ENCODE results near the gene HSDL1. TPM values are rescaled to one million over a fixed set of nuclear protein-coding genes. Genes with fewer than 3 reads are reported as not detected.

Gene HSDL1
- total RNA-seq, 1 donor from 2014 or later = 31.0 TPM

DNA sequence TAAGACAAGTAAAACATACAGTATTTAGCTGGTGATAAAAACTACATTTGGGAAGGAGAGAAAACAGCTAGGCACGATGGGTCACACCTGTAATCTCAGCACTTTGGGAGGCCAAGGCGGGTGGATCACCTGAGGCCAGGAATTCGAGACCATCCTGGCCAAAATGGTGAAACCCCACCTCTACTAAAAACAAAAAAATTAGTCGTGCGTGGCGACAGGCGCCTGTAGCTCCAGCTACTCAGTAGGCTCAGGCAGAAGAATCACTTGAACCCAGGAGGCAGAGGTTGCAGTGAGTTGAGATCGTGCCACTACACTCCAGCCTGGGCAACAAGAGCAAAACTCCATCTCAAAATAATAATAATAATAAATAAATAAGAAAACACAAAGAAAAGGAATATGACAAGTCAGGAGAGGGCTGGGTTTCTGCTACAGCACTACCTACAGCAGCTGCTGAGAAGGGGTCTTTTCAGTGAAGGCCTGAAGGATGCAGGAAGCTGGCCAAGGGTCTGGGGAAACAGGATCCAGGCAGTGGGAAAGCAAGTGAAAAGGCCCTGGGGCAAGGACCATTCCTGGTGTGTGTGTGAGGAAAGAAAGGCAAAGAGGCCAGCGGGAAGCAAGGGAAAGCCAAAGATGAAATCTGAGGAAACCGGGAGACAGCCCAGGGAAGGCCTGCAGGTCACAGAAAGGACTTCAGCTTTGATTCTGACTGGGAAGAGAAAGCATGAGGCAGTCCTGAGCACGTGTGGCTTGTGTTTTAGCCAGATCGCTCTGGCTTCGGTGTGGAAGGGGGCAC is 38.8 kb downstream of the HSDL1 start:
- Histone ChIP-seq H3K36me3 (peaks cover 22% of the 10 kb centered on the region), H3K27me3 (no peaks in the 10 kb centered on the region), H3K4me1 (peaks cover 9% of the 10 kb centered on the region), H3K4me3 (no peak overlapping the region), H3K27ac (no peak overlapping the region), H3K9me3 (no peaks in the 10 kb centered on the region)
- intact Hi-C loops (cut with DNase I) = no loop called here
- TF ChIP-seq CTCF (IDR thresholded peaks at IDR 0.05) = no peak
- no peak for ATAC-seq
- DNase-seq = no peak

DNA sequence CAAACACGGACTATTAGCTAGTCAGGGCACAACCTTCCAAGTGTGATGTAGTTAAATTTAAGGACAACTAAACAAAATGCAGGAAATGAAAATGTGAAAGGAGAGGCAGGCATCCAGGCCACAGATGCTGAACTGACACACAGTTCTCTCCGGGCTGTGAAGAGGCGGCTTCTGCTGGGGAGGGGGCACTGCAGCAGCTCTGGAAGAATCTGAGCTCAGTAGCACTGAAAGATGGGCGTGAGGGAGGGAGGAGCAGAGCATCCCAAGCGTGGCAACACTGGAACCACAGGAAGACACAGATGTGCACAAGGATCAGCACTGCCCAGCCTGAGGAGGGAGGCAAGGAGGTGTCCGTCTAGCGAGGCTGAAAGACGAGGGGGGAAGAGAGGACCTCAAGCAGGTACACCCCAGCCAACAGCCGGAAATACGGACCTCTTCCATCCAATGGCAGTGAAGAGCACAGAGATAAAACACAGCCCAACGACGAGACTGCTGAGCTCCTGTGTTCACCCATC is 39.6 kb downstream of the HSDL1 start:
- no peak for TF ChIP-seq CTCF (IDR thresholded peaks at IDR 0.05)
- DNase-seq (no peak), ATAC-seq (no peak)
- Histone ChIP-seq H3K4me3 (no peak overlapping the region), H3K4me1 (peaks cover 9% of the 10 kb centered on the region), H3K9me3 (no peaks in the 10 kb centered on the region), H3K27ac (no peak overlapping the region), H3K36me3 (peaks cover 23% of the 10 kb centered on the region), H3K27me3 (no peaks in the 10 kb centered on the region)
- intact Hi-C loops (cut with DNase I) = no loop called here

GRCh38 chr16:84104231-84104630 is 40.7 kb downstream of the HSDL1 start:
- ATAC-seq (no peak), DNase-seq (no peak)
- H3K4me1 ChIP-seq = peaks cover 13% of the 10 kb centered on the region
- H3K4me3 ChIP-seq = no peak overlapping the region
- intact Hi-C loops (cut with DNase I) = no loop called here
- no peak for TF ChIP-seq CTCF (IDR thresholded peaks at IDR 0.05)
- H3K27ac ChIP-seq = no peak overlapping the region
- no peaks in the 10 kb centered on the region for H3K27me3 ChIP-seq
- no peaks in the 10 kb centered on the region for H3K9me3 ChIP-seq
- H3K36me3 ChIP-seq = peaks cover 32% of the 10 kb centered on the region

- ATAC-seq (no peak), DNase-seq (no peak)
- no peak for TF ChIP-seq CTCF (IDR thresholded peaks at IDR 0.05)
- no peaks in the 10 kb centered on the region for H3K27me3 ChIP-seq
- H3K27ac ChIP-seq = no peak overlapping the region
- H3K9me3 ChIP-seq = no peaks in the 10 kb centered on the region
- H3K4me1 ChIP-seq = peaks cover 13% of the 10 kb centered on the region
- H3K4me3 ChIP-seq = no peak overlapping the region
- H3K36me3 ChIP-seq = peaks cover 35% of the 10 kb centered on the region
- intact Hi-C loops (cut with DNase I) = no loop called here
Measured at GRCh38 chr16:84103678-84104077, 41.3 kb downstream of the HSDL1 start.

DNA sequence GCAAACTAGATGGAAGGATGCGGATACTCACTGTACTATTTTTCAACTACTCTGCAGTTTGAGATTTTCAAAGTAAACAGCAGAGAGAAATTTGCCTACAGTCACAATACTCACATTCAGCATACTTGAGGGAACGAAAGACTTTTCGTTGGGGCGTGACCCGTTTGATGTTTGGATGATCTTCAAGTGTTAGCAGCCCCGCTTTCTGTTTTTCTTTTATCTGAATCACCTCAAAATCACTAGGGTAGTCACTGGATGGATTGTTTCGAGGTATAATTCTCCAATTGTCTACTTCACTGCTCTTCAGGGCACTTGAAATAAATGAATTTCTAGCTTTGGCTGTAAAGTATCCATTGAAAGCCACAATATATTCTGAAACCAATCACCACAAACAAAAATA is 46.0 kb downstream of the HSDL1 start:
- no peaks in the 10 kb centered on the region for H3K27me3 ChIP-seq
- no peak overlapping the region for H3K27ac ChIP-seq
- no peak overlapping the region for H3K4me3 ChIP-seq
- peaks cover 20% of the 10 kb centered on the region for H3K4me1 ChIP-seq
- no peaks in the 10 kb centered on the region for H3K9me3 ChIP-seq
- no peak for DNase-seq
- peaks cover 75% of the 10 kb centered on the region for H3K36me3 ChIP-seq
- intact Hi-C loops (cut with DNase I) = no loop called here
- TF ChIP-seq CTCF (IDR thresholded peaks at IDR 0.05) = no peak
- no peak for ATAC-seq

All from upper lobe of right lung (tissue), 1 donor.